ENCODE results near the gene PAQR5. TPM values are rescaled to one million over a fixed set of nuclear protein-coding genes. Genes with fewer than 3 reads are reported as not detected.
A peak's percentile ranks its signal among the peaks of the same experiment; 100 is the strongest.

Gene PAQR5
- total and polyA plus RNA-seq, 9 of the 15 experiments (the other 6 are each of a cell fraction or from before 2014, with no cell fraction given): 0.04 to 0.08 TPM; not detected in 7

- TF ChIP-seq MAFF (IDR thresholded peaks at IDR 0.05; ENCODE audit: low read length): no peak
- no peak for TF ChIP-seq PTRF (tag; IDR thresholded peaks at IDR 0.05)
- no peak for TF ChIP-seq ZNF263 (CRISPR knock-in tag; IDR thresholded peaks at IDR 0.05; ENCODE audit: borderline replicate concordance)
- no peak for TF ChIP-seq IFI16 (CRISPR knock-in tag; IDR thresholded peaks at IDR 0.05)
- TF ChIP-seq E2F6 (IDR thresholded peaks at IDR 0.05; ENCODE audit: borderline replicate concordance in 1 of 2, extremely low read depth in 1 of 2, insufficient read depth in 1 of 2, insufficient read length in 1 of 2, low read depth in 1 of 2, low read length in 1 of 2, poor library complexity in 1 of 2, severe bottlenecking in 1 of 2): peak; percentile 22 to 33
- 0 out of 4 replicates have a peak, but pooled peaks of 1 of the 2 experiments have one; percentile 23 for TF ChIP-seq ZNF639 (CRISPR knock-in tag; conservative IDR thresholded peaks at IDR 0.05 in 1 of 2, IDR thresholded peaks at IDR 0.05 in 1 of 2)
- TF ChIP-seq ARID1B (IDR thresholded peaks at IDR 0.05): no peak
- no peak for TF ChIP-seq PHTF2 (CRISPR knock-in tag; IDR thresholded peaks at IDR 0.05)
- TF ChIP-seq IRF2 (CRISPR knock-in tag; IDR thresholded peaks at IDR 0.05): 0 out of 2 replicates have a peak, but pooled peaks have one; percentile 63
- TF ChIP-seq DMBX1 (CRISPR knock-in tag; IDR thresholded peaks at IDR 0.05; ENCODE audit: borderline replicate concordance): no peak
- TF ChIP-seq NFE2 (IDR thresholded peaks at IDR 0.05; ENCODE audit: low read depth): no peak
- TF ChIP-seq, protein P1, sequence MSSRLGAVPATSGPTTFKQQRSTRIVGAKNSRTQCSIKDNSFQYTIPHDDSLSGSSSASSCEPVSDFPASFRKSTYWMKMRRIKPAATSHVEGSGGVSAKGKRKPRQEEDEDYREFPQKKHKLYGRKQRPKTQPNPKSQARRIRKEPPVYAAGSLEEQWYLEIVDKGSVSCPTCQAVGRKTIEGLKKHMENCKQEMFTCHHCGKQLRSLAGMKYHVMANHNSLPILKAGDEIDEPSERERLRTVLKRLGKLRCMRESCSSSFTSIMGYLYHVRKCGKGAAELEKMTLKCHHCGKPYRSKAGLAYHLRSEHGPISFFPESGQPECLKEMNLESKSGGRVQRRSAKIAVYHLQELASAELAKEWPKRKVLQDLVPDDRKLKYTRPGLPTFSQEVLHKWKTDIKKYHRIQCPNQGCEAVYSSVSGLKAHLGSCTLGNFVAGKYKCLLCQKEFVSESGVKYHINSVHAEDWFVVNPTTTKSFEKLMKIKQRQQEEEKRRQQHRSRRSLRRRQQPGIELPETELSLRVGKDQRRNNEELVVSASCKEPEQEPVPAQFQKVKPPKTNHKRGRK (tag; IDR thresholded peaks at IDR 0.05): no peak
- no peak for TF ChIP-seq ZNF165 (CRISPR knock-in tag; IDR thresholded peaks at IDR 0.05; ENCODE audit: borderline replicate concordance)
- no peak for TF ChIP-seq TFE3 (CRISPR knock-in tag; IDR thresholded peaks at IDR 0.05)
- peak in 1 of 2 experiments; percentile 81; a peak in 1 of 4 replicates for TF ChIP-seq MLX (CRISPR knock-in tag; conservative IDR thresholded peaks at IDR 0.05)
- TF ChIP-seq TAL1 (IDR thresholded peaks at IDR 0.05): no peak
- TF ChIP-seq ZNF778 (CRISPR knock-in tag; IDR thresholded peaks at IDR 0.05): no peak
- TF ChIP-seq SNIP1 (IDR thresholded peaks at IDR 0.05; ENCODE audit: low read depth): no peak
- TF ChIP-seq ZNF217 (CRISPR knock-in tag; IDR thresholded peaks at IDR 0.05): no peak
- no peak for TF ChIP-seq ZNF764 (CRISPR knock-in tag; IDR thresholded peaks at IDR 0.05; ENCODE audit: low read depth)
- no peak for TF ChIP-seq NFRKB (IDR thresholded peaks at IDR 0.05; ENCODE audit: low read depth)
These were observed 154.2 kb downstream of the PAQR5 start, which contains the start of gene RPLP1 (continued) for GRCh38 chr15:69452692-69453521.
